GM12872 (cell line): ENCODE results near the gene NEURL1.

Source experiments
- TF ChIP-seq, protein P1 (sequence below): IDR thresholded peaks from 3 replicates; pipeline ENCODE4 v1.5.1; 2011; ENCODE audit warnings: low read depth, mild to moderate bottlenecking, low read length, moderate library complexity; ENCODE audit not compliant: insufficient read depth

NEURL1 gene

DNA sequence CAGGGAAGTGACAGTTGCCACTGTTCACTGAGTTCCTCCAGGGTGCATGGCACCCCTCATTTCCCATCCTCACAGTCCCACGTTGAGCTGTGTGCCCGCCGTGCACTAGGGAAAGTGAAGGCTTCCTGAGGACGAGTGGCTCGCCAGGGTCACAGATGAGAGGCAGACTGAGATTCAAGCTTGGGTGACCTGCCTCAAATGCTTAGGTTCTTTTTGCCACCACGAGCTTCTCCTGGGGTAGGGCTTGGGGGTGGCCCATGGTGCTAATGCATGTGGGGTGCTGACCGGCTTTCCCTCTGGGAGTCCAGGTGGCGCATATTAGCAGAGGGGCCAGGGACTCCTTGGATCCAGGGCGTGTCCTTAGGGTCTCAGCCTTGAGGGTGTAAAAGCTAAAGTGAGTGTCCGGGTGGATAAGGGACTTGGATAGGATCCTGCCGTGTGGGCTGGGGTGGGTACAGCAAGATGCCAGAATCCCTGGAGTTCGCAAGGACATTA is 43.3 kb upstream of the NEURL1 start:
- TF ChIP-seq, protein P1, sequence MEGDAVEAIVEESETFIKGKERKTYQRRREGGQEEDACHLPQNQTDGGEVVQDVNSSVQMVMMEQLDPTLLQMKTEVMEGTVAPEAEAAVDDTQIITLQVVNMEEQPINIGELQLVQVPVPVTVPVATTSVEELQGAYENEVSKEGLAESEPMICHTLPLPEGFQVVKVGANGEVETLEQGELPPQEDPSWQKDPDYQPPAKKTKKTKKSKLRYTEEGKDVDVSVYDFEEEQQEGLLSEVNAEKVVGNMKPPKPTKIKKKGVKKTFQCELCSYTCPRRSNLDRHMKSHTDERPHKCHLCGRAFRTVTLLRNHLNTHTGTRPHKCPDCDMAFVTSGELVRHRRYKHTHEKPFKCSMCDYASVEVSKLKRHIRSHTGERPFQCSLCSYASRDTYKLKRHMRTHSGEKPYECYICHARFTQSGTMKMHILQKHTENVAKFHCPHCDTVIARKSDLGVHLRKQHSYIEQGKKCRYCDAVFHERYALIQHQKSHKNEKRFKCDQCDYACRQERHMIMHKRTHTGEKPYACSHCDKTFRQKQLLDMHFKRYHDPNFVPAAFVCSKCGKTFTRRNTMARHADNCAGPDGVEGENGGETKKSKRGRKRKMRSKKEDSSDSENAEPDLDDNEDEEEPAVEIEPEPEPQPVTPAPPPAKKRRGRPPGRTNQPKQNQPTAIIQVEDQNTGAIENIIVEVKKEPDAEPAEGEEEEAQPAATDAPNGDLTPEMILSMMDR, result no peak

DNA sequence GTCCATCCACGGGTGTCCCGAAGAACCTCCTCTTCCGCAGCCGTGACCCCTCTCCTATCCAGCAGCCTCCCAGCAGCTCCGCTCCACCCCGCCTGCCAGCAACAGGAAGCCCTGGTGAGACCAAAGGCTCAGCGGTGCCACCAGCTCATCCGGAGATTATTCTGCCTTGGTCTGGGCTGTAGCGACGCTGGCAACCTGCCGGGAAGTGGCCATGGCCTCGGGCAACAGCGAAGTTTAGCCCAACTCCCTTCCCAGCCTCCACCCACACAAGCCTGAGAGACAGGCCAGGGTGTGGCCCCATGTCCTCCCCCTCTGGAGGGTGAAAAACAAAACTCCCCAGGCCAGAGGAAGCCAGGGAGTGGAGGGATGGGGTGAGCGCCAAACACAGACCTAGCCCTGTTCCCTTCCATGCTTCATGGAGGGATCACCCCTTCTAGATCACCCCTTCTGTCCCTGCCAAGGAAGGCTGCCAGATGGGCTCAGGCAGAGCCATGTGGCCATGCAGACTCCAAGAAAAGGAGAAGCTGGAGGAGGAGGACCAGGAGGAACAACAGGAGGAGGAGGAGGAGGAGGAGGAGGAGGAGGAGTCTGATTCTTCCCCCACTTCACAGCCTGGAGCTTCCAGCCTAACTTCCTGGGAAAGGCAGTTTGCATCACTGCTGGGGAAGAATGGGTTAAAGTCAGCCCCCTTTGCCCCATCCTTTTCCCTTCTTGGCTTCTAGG is 42.3 kb upstream of the NEURL1 start:
- TF ChIP-seq, protein P1, result no peak

DNA sequence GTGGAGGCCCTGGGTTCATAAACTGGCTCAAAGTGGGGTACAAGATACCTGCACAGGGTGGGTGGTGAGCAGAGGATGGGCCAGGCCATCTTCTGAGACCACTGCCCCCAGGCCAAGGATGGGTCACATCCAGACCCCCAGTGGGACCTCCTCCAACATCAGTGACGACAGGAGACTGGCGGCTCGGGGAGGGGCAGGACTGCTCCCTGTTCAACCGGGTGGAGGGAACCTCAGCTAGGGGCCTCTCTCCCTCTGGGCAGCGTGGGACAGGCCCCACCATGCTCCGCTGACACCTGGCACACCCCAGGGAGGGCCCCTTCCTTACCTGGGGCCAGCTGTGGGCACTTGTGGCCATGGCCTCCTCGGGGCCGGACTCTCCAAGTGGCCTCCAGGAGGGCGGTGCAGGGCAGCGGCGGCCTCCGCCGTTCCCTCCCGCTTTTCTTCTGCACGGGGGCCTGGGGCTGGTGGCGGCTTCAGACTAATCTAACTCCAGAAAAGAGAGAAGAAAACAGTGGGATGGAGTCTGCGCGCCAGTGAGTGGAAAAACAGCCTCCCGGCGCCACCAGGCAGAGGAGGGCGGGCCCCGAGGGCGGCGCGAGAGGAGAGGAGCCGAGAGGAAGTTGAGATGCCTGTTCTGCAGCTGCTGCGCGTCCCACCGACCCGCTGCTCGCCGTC is 41.5 kb upstream of the NEURL1 start, which contains the start of gene CALHM2:
Gene CALHM2, minus strand, starts transcription at position 540 of the 675 bp plus-strand sequence. CDS start 2,429 bp downstream, outside the sequence.
- TF ChIP-seq, protein P1, result no peak

DNA sequence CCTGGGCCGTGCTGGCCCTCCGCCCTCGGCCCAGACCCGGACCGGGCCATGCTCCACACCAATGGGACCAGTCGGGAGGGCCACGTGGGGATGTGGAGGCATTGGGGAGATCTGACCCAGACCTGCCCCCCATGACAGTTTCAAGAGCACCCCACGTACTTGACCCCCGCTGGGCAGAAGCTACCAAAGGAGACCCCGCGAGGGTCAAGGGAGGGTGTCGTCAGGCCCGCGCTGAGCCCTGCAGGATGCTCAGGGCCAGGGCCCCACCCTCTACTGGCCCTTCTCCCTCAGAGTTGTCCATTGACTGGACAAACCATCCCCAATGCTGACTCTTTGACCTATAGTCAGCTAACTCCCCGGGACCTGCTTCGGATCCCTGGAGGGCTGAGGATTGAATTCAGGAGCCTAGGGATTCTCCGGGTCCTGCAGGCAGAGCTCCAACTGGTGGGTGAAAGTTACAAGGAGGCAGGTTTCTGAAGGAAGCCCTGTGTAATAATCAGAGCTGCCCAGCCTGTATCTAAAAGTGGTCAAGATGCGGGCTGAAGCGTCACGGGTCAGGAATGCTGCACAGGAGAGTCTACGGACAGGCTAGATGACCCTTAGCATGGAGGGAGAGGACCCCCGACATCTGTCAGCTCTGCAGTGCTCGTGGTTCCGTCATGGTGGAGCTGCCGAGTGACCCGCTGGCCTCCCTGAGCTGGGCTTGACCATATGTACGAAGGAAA is 40.8 kb upstream of the NEURL1 start:
- TF ChIP-seq, protein P1, result no peak

DNA sequence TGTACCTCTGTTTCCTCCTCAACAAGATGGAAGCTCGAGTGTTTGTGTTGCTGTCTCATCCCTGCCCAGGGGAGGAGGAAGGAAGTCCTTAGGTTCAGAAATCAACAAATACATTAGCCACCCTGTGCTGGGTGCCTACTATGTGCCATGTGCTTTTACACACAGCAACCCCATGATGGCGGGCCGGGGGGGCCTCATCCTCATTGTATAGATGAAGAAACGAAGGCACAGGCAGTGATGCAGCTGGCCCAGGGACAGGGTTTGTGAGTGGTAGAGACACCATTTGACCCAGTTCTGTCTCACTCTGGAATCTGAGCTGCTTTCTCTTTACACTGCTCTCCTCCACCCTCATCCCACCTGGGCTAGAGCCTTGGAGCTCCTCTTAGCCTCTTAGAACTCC is 39.5 kb upstream of the NEURL1 start:
- TF ChIP-seq, protein P1, result no peak

DNA sequence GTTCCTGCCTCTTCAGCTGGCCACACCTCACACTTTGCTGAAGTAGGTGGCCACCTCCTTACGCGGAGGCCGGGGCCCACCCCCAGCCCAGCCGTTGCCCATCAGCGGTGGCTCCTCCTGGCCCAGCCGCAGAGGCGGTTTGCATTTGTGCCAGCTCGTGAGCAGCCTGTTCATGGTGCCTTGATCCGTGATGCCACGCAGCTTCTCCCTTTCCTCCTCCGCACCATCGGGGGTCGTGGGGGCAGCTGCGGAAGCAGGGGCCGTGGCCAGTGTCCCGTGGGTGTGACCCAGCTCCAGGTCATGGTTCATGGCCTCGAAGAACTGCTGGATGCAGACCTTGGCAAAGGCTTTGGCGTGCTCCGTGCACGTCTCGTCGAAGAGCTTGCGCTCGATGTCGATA is 38.3 kb upstream of the NEURL1 start:
- TF ChIP-seq, protein P1, result no peak

DNA sequence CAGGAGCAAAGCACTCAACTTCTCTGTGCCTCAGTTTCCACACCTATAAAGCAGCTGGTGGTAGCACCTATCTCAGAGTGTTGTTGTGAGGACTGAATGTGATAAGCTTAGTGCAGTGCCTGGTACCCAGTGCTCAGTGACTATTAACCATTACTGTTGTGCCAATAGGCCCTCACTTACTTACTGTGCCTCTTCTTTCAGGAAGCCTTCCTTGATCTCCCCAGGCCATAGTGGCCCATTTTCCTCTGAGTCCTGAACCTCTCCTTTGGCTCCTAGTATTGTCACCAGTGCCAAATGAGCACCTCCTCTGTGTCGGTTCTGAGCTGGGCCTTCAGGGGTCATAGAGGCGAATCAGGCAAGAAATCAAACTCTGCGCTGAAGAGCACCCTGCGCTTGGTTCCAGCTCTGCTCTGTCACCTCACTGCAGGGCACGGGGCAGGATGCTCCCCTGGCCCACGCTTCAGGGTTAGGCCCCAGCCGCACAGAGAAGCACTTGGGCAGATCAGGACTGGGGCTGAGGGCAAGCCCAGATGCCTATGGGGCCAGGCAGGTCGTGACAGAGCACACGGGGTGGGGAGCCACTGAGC is 37.3 kb upstream of the NEURL1 start:
- TF ChIP-seq, protein P1, result no peak
